ENCODE data around the gene CAMTA1.

The CAMTA1 gene

GRCh38 chr1:7753641-7754040, 968.4 kb downstream of the CAMTA1 start:
- peaks cover 19% of the 10 kb centered on the region for H3K36me3 ChIP-seq (ENCODE audit: control insufficient read depth, insufficient read depth, low read length)
- no peaks in the 10 kb centered on the region for H3K4me1 ChIP-seq (ENCODE audit: control insufficient read depth, insufficient read depth, low read length, poor library complexity, severe bottlenecking)
- no peaks in the 10 kb centered on the region for H3K9me3 ChIP-seq (ENCODE audit: control insufficient read depth, low read length)
- no peak overlapping the region for H3K27ac ChIP-seq (ENCODE audit: low read depth, low read length, severe bottlenecking)
- 89 to 100% methylated on average over 1 to 3 of the region's 3 CpGs for WGBS, 2 experiments (ENCODE audit: insufficient coverage in 2 of 2)
- H3K4me3 ChIP-seq (ENCODE audit: extremely low read depth, insufficient read depth, low read length, poor library complexity, severe bottlenecking) = no peak overlapping the region

GRCh38 chr1:7754234-7754633, 969.0 kb downstream of the CAMTA1 start:
- H3K4me1 ChIP-seq (ENCODE audit: control insufficient read depth, insufficient read depth, low read length, poor library complexity, severe bottlenecking) = no peaks in the 10 kb centered on the region
- H3K4me3 ChIP-seq (ENCODE audit: extremely low read depth, insufficient read depth, low read length, poor library complexity, severe bottlenecking) = no peak overlapping the region
- WGBS, 2 experiments (ENCODE audit: insufficient coverage in 2 of 2) = no CpG with 5 or more reads among the region's 3 CpGs
- peaks cover 17% of the 10 kb centered on the region for H3K36me3 ChIP-seq (ENCODE audit: control insufficient read depth, insufficient read depth, low read length)
- H3K27ac ChIP-seq (ENCODE audit: low read depth, low read length, severe bottlenecking) = no peak overlapping the region
- no peaks in the 10 kb centered on the region for H3K9me3 ChIP-seq (ENCODE audit: control insufficient read depth, low read length)

GRCh38 chr1:7755448-7755847, 970.2 kb downstream of the CAMTA1 start:
- Histone ChIP-seq H3K36me3 (ENCODE audit: control insufficient read depth, insufficient read depth, low read length) (peaks cover 8% of the 10 kb centered on the region), H3K9me3 (ENCODE audit: control insufficient read depth, low read length) (no peaks in the 10 kb centered on the region), H3K4me3 (ENCODE audit: extremely low read depth, insufficient read depth, low read length, poor library complexity, severe bottlenecking) (no peak overlapping the region), H3K27ac (ENCODE audit: low read depth, low read length, severe bottlenecking) (no peak overlapping the region), H3K4me1 (ENCODE audit: control insufficient read depth, insufficient read depth, low read length, poor library complexity, severe bottlenecking) (no peaks in the 10 kb centered on the region)
- no CpG with 5 or more reads among the region's 1 CpG for WGBS, 2 experiments (ENCODE audit: insufficient coverage in 2 of 2)

- 76 to 93% methylated on average over 3 to 6 of the region's 6 CpGs for WGBS, 2 experiments (ENCODE audit: insufficient coverage in 2 of 2)
- H3K4me1 ChIP-seq (ENCODE audit: control insufficient read depth, insufficient read depth, low read length, poor library complexity, severe bottlenecking) = no peaks in the 10 kb centered on the region
- no peaks in the 10 kb centered on the region for H3K9me3 ChIP-seq (ENCODE audit: control insufficient read depth, low read length)
- H3K36me3 ChIP-seq (ENCODE audit: control insufficient read depth, insufficient read depth, low read length) = no peaks in the 10 kb centered on the region
- no peak overlapping the region for H3K4me3 ChIP-seq (ENCODE audit: extremely low read depth, insufficient read depth, low read length, poor library complexity, severe bottlenecking)
- no peak overlapping the region for H3K27ac ChIP-seq (ENCODE audit: low read depth, low read length, severe bottlenecking)
These were observed 975.0 kb downstream of the CAMTA1 start for GRCh38 chr1:7760245-7760644.

- Histone ChIP-seq H3K4me3 (ENCODE audit: extremely low read depth, insufficient read depth, low read length, poor library complexity, severe bottlenecking) (no peak overlapping the region), H3K4me1 (ENCODE audit: control insufficient read depth, insufficient read depth, low read length, poor library complexity, severe bottlenecking) (no peaks in the 10 kb centered on the region), H3K36me3 (ENCODE audit: control insufficient read depth, insufficient read depth, low read length) (no peaks in the 10 kb centered on the region), H3K9me3 (ENCODE audit: control insufficient read depth, low read length) (no peaks in the 10 kb centered on the region), H3K27ac (ENCODE audit: low read depth, low read length, severe bottlenecking) (no peak overlapping the region)
- 89% methylated on average over 2 of the region's 3 CpGs for WGBS, 2 experiments (ENCODE audit: insufficient coverage in 2 of 2)
These were observed 975.8 kb downstream of the CAMTA1 start for GRCh38 chr1:7761103-7761502.

- H3K9me3 ChIP-seq (ENCODE audit: control insufficient read depth, low read length) = no peaks in the 10 kb centered on the region
- H3K4me1 ChIP-seq (ENCODE audit: control insufficient read depth, insufficient read depth, low read length, poor library complexity, severe bottlenecking) = peaks cover 2% of the 10 kb centered on the region
- no peak overlapping the region for H3K4me3 ChIP-seq (ENCODE audit: extremely low read depth, insufficient read depth, low read length, poor library complexity, severe bottlenecking)
- 95% methylated on average over 4 of the region's 4 CpGs; no CpG with 5 or more reads in 1 of the 2 experiments for WGBS, 2 experiments (ENCODE audit: insufficient coverage in 2 of 2)
- no peak overlapping the region for H3K27ac ChIP-seq (ENCODE audit: low read depth, low read length, severe bottlenecking)
- peaks cover 3% of the 10 kb centered on the region for H3K36me3 ChIP-seq (ENCODE audit: control insufficient read depth, insufficient read depth, low read length)
These were observed 981.9 kb downstream of the CAMTA1 start for GRCh38 chr1:7767176-7767575.

GRCh38 chr1:7768583-7768982, 983.3 kb downstream of the CAMTA1 start:
- H3K4me3 ChIP-seq (ENCODE audit: extremely low read depth, insufficient read depth, low read length, poor library complexity, severe bottlenecking) = no peak overlapping the region
- no CpG with 5 or more reads among the region's 2 CpGs for WGBS, 2 experiments (ENCODE audit: insufficient coverage in 2 of 2)

GRCh38 chr1:7769673-7770412, 984.6 kb downstream of the CAMTA1 start:
- Histone ChIP-seq H3K4me3 (ENCODE audit: extremely low read depth, insufficient read depth, low read length, poor library complexity, severe bottlenecking) (no peak overlapping the region), H3K36me3 (ENCODE audit: control insufficient read depth, insufficient read depth, low read length) (peaks cover 22% of the 10 kb centered on the region), H3K4me1 (ENCODE audit: control insufficient read depth, insufficient read depth, low read length, poor library complexity, severe bottlenecking) (peaks cover 4% of the 10 kb centered on the region), H3K27ac (ENCODE audit: low read depth, low read length, severe bottlenecking) (no peak overlapping the region), H3K9me3 (ENCODE audit: control insufficient read depth, low read length) (no peaks in the 10 kb centered on the region)
- WGBS, 2 experiments (ENCODE audit: insufficient coverage in 2 of 2) = 90 to 94% methylated on average over 9 of the region's 12 CpGs

More at GRCh38 chr1:7768583-7768982, 983.3 kb downstream of the CAMTA1 start:
- Histone ChIP-seq H3K9me3 (ENCODE audit: control insufficient read depth, low read length) (no peaks in the 10 kb centered on the region), H3K4me1 (ENCODE audit: control insufficient read depth, insufficient read depth, low read length, poor library complexity, severe bottlenecking) (peaks cover 4% of the 10 kb centered on the region), H3K36me3 (ENCODE audit: control insufficient read depth, insufficient read depth, low read length) (peaks cover 13% of the 10 kb centered on the region), H3K27ac (ENCODE audit: low read depth, low read length, severe bottlenecking) (no peak overlapping the region)

- Histone ChIP-seq H3K4me1 (ENCODE audit: control insufficient read depth, insufficient read depth, low read length, poor library complexity, severe bottlenecking) (peaks cover 4% of the 10 kb centered on the region), H3K27ac (ENCODE audit: low read depth, low read length, severe bottlenecking) (peak overlapping the region; percentile 71), H3K9me3 (ENCODE audit: control insufficient read depth, low read length) (no peaks in the 10 kb centered on the region), H3K36me3 (ENCODE audit: control insufficient read depth, insufficient read depth, low read length) (peaks cover 30% of the 10 kb centered on the region), H3K4me3 (ENCODE audit: extremely low read depth, insufficient read depth, low read length, poor library complexity, severe bottlenecking) (peak overlapping the region; percentile 77)
- WGBS, 2 experiments (ENCODE audit: insufficient coverage in 2 of 2) = 31 to 59% methylated on average over 3 to 5 of the region's 6 CpGs
These were observed 985.4 kb downstream of the CAMTA1 start for GRCh38 chr1:7770669-7770996.

- peak within 1 kb of the TSS; percentile 77 for H3K4me3 ChIP-seq (ENCODE audit: extremely low read depth, insufficient read depth, low read length, poor library complexity, severe bottlenecking)
- no peaks in the 10 kb centered on the region for H3K9me3 ChIP-seq (ENCODE audit: control insufficient read depth, low read length)
- WGBS, 2 experiments (ENCODE audit: insufficient coverage in 2 of 2) = 0% methylated on average over 59 to 81 of the region's 97 CpGs
- peak within 1 kb of the TSS; percentile 86 for H3K27ac ChIP-seq (ENCODE audit: low read depth, low read length, severe bottlenecking)
- peaks cover 34% of the 10 kb centered on the region for H3K36me3 ChIP-seq (ENCODE audit: control insufficient read depth, insufficient read depth, low read length)
- peaks cover 4% of the 10 kb centered on the region for H3K4me1 ChIP-seq (ENCODE audit: control insufficient read depth, insufficient read depth, low read length, poor library complexity, severe bottlenecking)
These were observed 986.0 kb downstream of the CAMTA1 start, which contains the start of gene VAMP3 for GRCh38 chr1:7770997-7771822. VAMP3 (plus strand) TSS chr1:7771296; CDS start chr1:7771384, 88 bp downstream.
